ENCODE results near the gene ANKHD1. TPM values are rescaled to one million over a fixed set of nuclear protein-coding genes. Genes with fewer than 3 reads are reported as not detected.

Gene ANKHD1
- total and polyA plus RNA-seq, 2 of the 8 experiments (the other 6 are each of a cell fraction or from before 2014, with no cell fraction given) = 69.9 to 108 TPM

DNA sequence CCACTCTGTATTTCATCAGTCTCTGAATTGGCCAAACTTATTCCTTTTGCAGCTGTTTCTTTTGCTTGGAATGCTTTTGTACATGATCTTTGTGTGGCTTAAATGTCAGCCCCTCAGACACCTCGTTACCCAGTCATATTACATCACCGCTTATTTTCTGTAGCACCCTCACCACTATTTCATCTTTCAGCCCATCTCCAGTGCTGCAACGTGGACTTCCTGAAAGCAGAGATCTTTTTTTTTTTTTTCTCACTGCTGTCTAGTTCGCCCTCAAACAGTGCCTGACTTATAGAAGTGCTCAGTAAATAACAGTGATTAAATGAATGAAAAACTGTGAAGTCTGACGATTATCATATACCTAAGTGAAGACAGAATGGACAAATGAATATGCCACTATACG lies 154.8 kb downstream of the ANKHD1 start:
- Histone ChIP-seq H3K4me3 (ENCODE audit: extremely low read depth in 1 of 4, insufficient read depth in 2 of 4, low read depth in 3 of 4, low read length in 4 of 4) (peak overlapping the region; percentile 61 to 93 (median 64)), H4K8ac (ENCODE audit: extremely low read depth, insufficient read depth, low read length) (no peak overlapping the region), H2AK5ac (ENCODE audit: low read depth, low read length) (no peak overlapping the region), H3K27me3 (replicated peaks in 1 of 4; ENCODE audit: control insufficient read depth in 3 of 4, extremely low read depth in 1 of 4, insufficient read depth in 3 of 4, low read length in 3 of 4) (no peaks in the 10 kb centered on the region), H2BK5ac (ENCODE audit: low read depth, low read length) (no peak overlapping the region), H3K79me1 (ENCODE audit: low read depth, low read length) (peaks cover 5% of the 10 kb centered on the region), H2BK15ac (ENCODE audit: low read length) (no peak overlapping the region), H3K36me3 (ENCODE audit: control insufficient read depth in 2 of 4, insufficient read depth in 4 of 4, low read length in 3 of 4) (peaks cover 0 to 8% (median 3%) of the 10 kb centered on the region in 4 experiments; a peak in 5 of 8 replicates), H3K27ac (ENCODE audit: low read depth, low read length) (no peak overlapping the region), H3K23me2 (ENCODE audit: low read depth, low read length) (peaks cover 7% of the 10 kb centered on the region; the same call in 1 of the 2 replicates), H3K18ac (ENCODE audit: extremely low read depth, low read length) (no peak overlapping the region), H3K9me3 (ENCODE audit: insufficient read depth in 2 of 2, low read depth in 1 of 2, low read length in 1 of 2) (no peaks in the 10 kb centered on the region), H4K91ac (replicated peaks; ENCODE audit: insufficient read length, low read length) (no peak overlapping the region), H4K5ac (ENCODE audit: insufficient read length, low read depth, low read length) (no peak overlapping the region), H3K14ac (ENCODE audit: insufficient read length) (no peak overlapping the region), H2BK120ac (replicated peaks; ENCODE audit: low read depth, low read length) (no peak overlapping the region), H3K79me2 (ENCODE audit: control insufficient read depth in 1 of 2, insufficient read depth in 2 of 2, low read length in 2 of 2) (peaks cover 9 to 39% of the 10 kb centered on the region in 2 experiments; a peak in 3 of 4 replicates), H3K23ac (ENCODE audit: insufficient read length) (no peak overlapping the region), H3K4me1 (replicated peaks in 1 of 4; ENCODE audit: control insufficient read depth in 3 of 4, insufficient read depth in 4 of 4, low read length in 3 of 4) (peaks cover 0 to 6% (median 5%) of the 10 kb centered on the region in 4 experiments; a peak in 4 of 7 replicates), H2BK20ac (ENCODE audit: low read length) (no peak overlapping the region), H2BK12ac (ENCODE audit: low read depth, low read length) (no peak overlapping the region), H2AFZ (ENCODE audit: low read length) (no peak overlapping the region), H3K9ac (replicated peaks in 1 of 4; ENCODE audit: extremely low read depth in 1 of 4, low read depth in 3 of 4, low read length in 3 of 4) (peak overlapping the region in 3 of 4 experiments; percentile 72 to 91 (median 85); a peak in 5 of 7 replicates), H3K4me2 (ENCODE audit: insufficient read depth in 1 of 2, low read depth in 2 of 2, low read length in 2 of 2) (peak overlapping the region; percentile 66 to 82), H3K56ac (replicated peaks; ENCODE audit: insufficient read length, low read depth, low read length) (no peak overlapping the region), H4K20me1 (replicated peaks in 1 of 2; ENCODE audit: control insufficient read depth in 1 of 2, insufficient read depth in 2 of 2, low read length in 2 of 2) (peaks cover 0 to 5% of the 10 kb centered on the region in 2 experiments), H3K4ac (replicated peaks; ENCODE audit: insufficient read length, low read depth, low read length) (no peak overlapping the region)
- ChIA-PET CTCF (ENCODE audit: partially characterized antibody) (no interaction called here), POLR2A (ENCODE audit: partially characterized antibody) (interaction anchor here (0.6 to 10.8 kb wide), 7 partner anchors 10 to 1093 kb away, joined by 3 to 191 read pairs (median 4); partner anchors contain the start of genes EIF4EBP3, IK and NDUFA2)
- WGBS, 2 experiments (ENCODE audit: extremely low coverage in 1 of 2, insufficient coverage in 1 of 2, insufficient read length in 1 of 2, insufficient replicate concordance in 2 of 2, low coverage in 1 of 2, low lambda C conversion rate in 2 of 2, missing lambda C conversion rate in 1 of 2) = 8% methylated on average over 6 of the region's 6 CpGs; no CpG with 5 or more reads in 1 of the 2 experiments
- TF ChIP-seq POLR2A (IDR thresholded peaks at IDR 0.05; ENCODE audit: control extremely low read depth in 1 of 2, low read depth in 2 of 2, low read length in 2 of 2) (0 out of 3 replicates have a peak, but pooled peaks of 1 of the 2 experiments have one; percentile 11), CEBPB (IDR thresholded peaks at IDR 0.05; ENCODE audit: low read depth, low read length) (no peak)
- FAIRE-seq (no peak), DNase-seq (ENCODE audit: low read depth in 1 of 2, low spot score in 2 of 2) (no peak)

Measured in H1 (cell line).